ENCODE measurements around the gene BCO1. TPM values are rescaled to one million over a fixed set of nuclear protein-coding genes. Genes with fewer than 3 reads are reported as not detected.
"Not testable (repeated sequence)": the region's sequence is repeated elsewhere in the genome, so short reads cannot be mapped to it uniquely, and the experiment has no call there.

The BCO1 gene
- total RNA-seq, 3 donors from 2014 or later: not detected

- Mint-ChIP-seq H3K27me3 (ENCODE audit: low read depth) (peaks cover 2% of the 10 kb centered on the region), H3K4me1 (ENCODE audit: low read depth) (no peaks in the 10 kb centered on the region), H3K36me3 (ENCODE audit: insufficient read depth) (no peaks in the 10 kb centered on the region), H3K4me3 (no peak overlapping the region), H3K9me3 (no peaks in the 10 kb centered on the region)
- no peak for DNase-seq
- ATAC-seq: no peak
Measured at GRCh38 chr16:81219151-81219550, 19.3 kb upstream of the BCO1 start.

GRCh38 chr16:81220349-81220748 lies 18.1 kb upstream of the BCO1 start:
- Mint-ChIP-seq H3K4me3 (no peak overlapping the region), H3K27me3 (ENCODE audit: low read depth) (peaks cover 1% of the 10 kb centered on the region), H3K9me3 (no peaks in the 10 kb centered on the region), H3K4me1 (ENCODE audit: low read depth) (no peaks in the 10 kb centered on the region), H3K36me3 (ENCODE audit: insufficient read depth) (no peaks in the 10 kb centered on the region)
- DNase-seq: no peak
- no peak for ATAC-seq

GRCh38 chr16:81221731-81222130 lies 16.8 kb upstream of the BCO1 start:
- DNase-seq (no peak), ATAC-seq (no peak)
- H3K36me3 Mint-ChIP-seq (ENCODE audit: insufficient read depth): no peaks in the 10 kb centered on the region
- H3K9me3 Mint-ChIP-seq: no peaks in the 10 kb centered on the region
- no peak overlapping the region for H3K4me3 Mint-ChIP-seq
- peaks cover 4% of the 10 kb centered on the region for H3K27me3 Mint-ChIP-seq (ENCODE audit: low read depth)
- H3K4me1 Mint-ChIP-seq (ENCODE audit: low read depth): no peaks in the 10 kb centered on the region

GRCh38 chr16:81224824-81225223 lies 13.7 kb upstream of the BCO1 start:
- no peak overlapping the region for H3K4me3 Mint-ChIP-seq
- H3K9me3 Mint-ChIP-seq: no peaks in the 10 kb centered on the region
- H3K27me3 Mint-ChIP-seq (ENCODE audit: low read depth): peaks cover 7% of the 10 kb centered on the region
- DNase-seq (no peak), ATAC-seq (no peak)
- H3K36me3 Mint-ChIP-seq (ENCODE audit: insufficient read depth): no peaks in the 10 kb centered on the region
- H3K4me1 Mint-ChIP-seq (ENCODE audit: low read depth): no peaks in the 10 kb centered on the region

GRCh38 chr16:81225697-81226096 lies 12.8 kb upstream of the BCO1 start:
- not testable (repeated sequence) for H3K27me3 Mint-ChIP-seq (ENCODE audit: low read depth); H3K4me1 Mint-ChIP-seq (ENCODE audit: low read depth); H3K36me3 Mint-ChIP-seq (ENCODE audit: insufficient read depth)

GRCh38 chr16:81227785-81228184 lies 10.7 kb upstream of the BCO1 start:
- Mint-ChIP-seq H3K4me3 (no peak overlapping the region), H3K4me1 (ENCODE audit: low read depth) (no peaks in the 10 kb centered on the region), H3K36me3 (ENCODE audit: insufficient read depth) (no peaks in the 10 kb centered on the region), H3K27me3 (ENCODE audit: low read depth) (peaks cover 11% of the 10 kb centered on the region), H3K9me3 (no peaks in the 10 kb centered on the region)
- no peak for DNase-seq
- ATAC-seq: no peak

More at GRCh38 chr16:81225697-81226096, 12.8 kb upstream of the BCO1 start:
- not testable (repeated sequence) for ATAC-seq, H3K9me3 Mint-ChIP-seq, H3K4me3 Mint-ChIP-seq, DNase-seq

- no peak for ATAC-seq
- DNase-seq: no peak
- Mint-ChIP-seq H3K9me3 (no peaks in the 10 kb centered on the region), H3K27me3 (ENCODE audit: low read depth) (peaks cover 11% of the 10 kb centered on the region), H3K4me3 (no peak overlapping the region), H3K4me1 (ENCODE audit: low read depth) (no peaks in the 10 kb centered on the region), H3K36me3 (ENCODE audit: insufficient read depth) (no peaks in the 10 kb centered on the region)
Measured at GRCh38 chr16:81229811-81230210, 8.7 kb upstream of the BCO1 start.

GRCh38 chr16:81231014-81231413 lies 7.5 kb upstream of the BCO1 start:
- ATAC-seq: no peak
- Mint-ChIP-seq H3K4me3 (no peak overlapping the region), H3K27me3 (ENCODE audit: low read depth) (peaks cover 10% of the 10 kb centered on the region), H3K4me1 (ENCODE audit: low read depth) (no peaks in the 10 kb centered on the region), H3K9me3 (no peaks in the 10 kb centered on the region), H3K36me3 (ENCODE audit: insufficient read depth) (no peaks in the 10 kb centered on the region)
- no peak for DNase-seq

GRCh38 chr16:81232740-81233367 lies 5.6 kb upstream of the BCO1 start:
- no peaks in the 10 kb centered on the region for H3K9me3 Mint-ChIP-seq
- DNase-seq: no peak
- no peak for ATAC-seq
- no peaks in the 10 kb centered on the region for H3K36me3 Mint-ChIP-seq (ENCODE audit: insufficient read depth)
- peaks cover 8% of the 10 kb centered on the region for H3K27me3 Mint-ChIP-seq (ENCODE audit: low read depth)
- no peak overlapping the region for H3K4me3 Mint-ChIP-seq
- no peaks in the 10 kb centered on the region for H3K4me1 Mint-ChIP-seq (ENCODE audit: low read depth)

GRCh38 chr16:81237282-81237681 lies 1.2 kb upstream of the BCO1 start:
- no peaks in the 10 kb centered on the region for H3K27me3 Mint-ChIP-seq (ENCODE audit: low read depth)
- DNase-seq (no peak), ATAC-seq (no peak)
- H3K36me3 Mint-ChIP-seq (ENCODE audit: insufficient read depth): no peaks in the 10 kb centered on the region
- H3K4me1 Mint-ChIP-seq (ENCODE audit: low read depth): peaks cover 4% of the 10 kb centered on the region
- H3K9me3 Mint-ChIP-seq: no peaks in the 10 kb centered on the region
- H3K4me3 Mint-ChIP-seq: no peak overlapping the region

GRCh38 chr16:81237942-81238295 lies 570 bp upstream of the BCO1 start:
- ATAC-seq (no peak), DNase-seq (no peak)
- Mint-ChIP-seq H3K9me3 (no peaks in the 10 kb centered on the region), H3K27me3 (ENCODE audit: low read depth) (peaks cover 5% of the 10 kb centered on the region), H3K4me1 (ENCODE audit: low read depth) (peaks cover 4% of the 10 kb centered on the region), H3K36me3 (ENCODE audit: insufficient read depth) (no peaks in the 10 kb centered on the region), H3K4me3 (no peak overlapping the region)

- DNase-seq (no peak), ATAC-seq (no peak)
- H3K27me3 Mint-ChIP-seq (ENCODE audit: low read depth): peaks cover 5% of the 10 kb centered on the region
- no peaks in the 10 kb centered on the region for H3K9me3 Mint-ChIP-seq
- peaks cover 4% of the 10 kb centered on the region for H3K4me1 Mint-ChIP-seq (ENCODE audit: low read depth)
- H3K36me3 Mint-ChIP-seq (ENCODE audit: insufficient read depth): no peaks in the 10 kb centered on the region
- H3K4me3 Mint-ChIP-seq: no peak overlapping the region
Measured at GRCh38 chr16:81239367-81240121, 1.1 kb downstream of the BCO1 start.

- ATAC-seq (no peak), DNase-seq (no peak)
- H3K4me1 Mint-ChIP-seq (ENCODE audit: low read depth): peaks cover 4% of the 10 kb centered on the region
- peaks cover 16% of the 10 kb centered on the region for H3K27me3 Mint-ChIP-seq (ENCODE audit: low read depth)
- H3K36me3 Mint-ChIP-seq (ENCODE audit: insufficient read depth): no peaks in the 10 kb centered on the region
- H3K4me3 Mint-ChIP-seq: no peak overlapping the region
- H3K9me3 Mint-ChIP-seq: no peaks in the 10 kb centered on the region
Measured at GRCh38 chr16:81241706-81242105, 3.2 kb downstream of the BCO1 start.

- Mint-ChIP-seq H3K9me3 (no peaks in the 10 kb centered on the region), H3K27me3 (ENCODE audit: low read depth) (peaks cover 18% of the 10 kb centered on the region), H3K4me1 (ENCODE audit: low read depth) (peaks cover 4% of the 10 kb centered on the region), H3K4me3 (no peak overlapping the region), H3K36me3 (ENCODE audit: insufficient read depth) (no peaks in the 10 kb centered on the region)
- no peak for DNase-seq
- ATAC-seq: no peak
Measured at GRCh38 chr16:81242977-81243618, 4.6 kb downstream of the BCO1 start.

GRCh38 chr16:81243942-81244341 lies 5.5 kb downstream of the BCO1 start:
- no peaks in the 10 kb centered on the region for H3K36me3 Mint-ChIP-seq (ENCODE audit: insufficient read depth)
- peaks cover 18% of the 10 kb centered on the region for H3K27me3 Mint-ChIP-seq (ENCODE audit: low read depth)
- H3K4me1 Mint-ChIP-seq (ENCODE audit: low read depth): no peaks in the 10 kb centered on the region
- DNase-seq: no peak
- ATAC-seq: no peak
- H3K4me3 Mint-ChIP-seq: no peak overlapping the region
- H3K9me3 Mint-ChIP-seq: no peaks in the 10 kb centered on the region
